OCI-LY3 (cell line): ENCODE results near the gene PLP1.
A peak's percentile ranks its signal among the peaks of the same experiment; 100 is the strongest.

Source experiments
- H2AFZ ChIP-seq: fragments of 200-600, 300-600 bp; shearing (Covaris generic); 2 replicates; pipeline ENCODE4 v1.6.0; 2014; ENCODE audit warnings: antibody characterized with exemption, low read depth, low read length
- H3K27ac ChIP-seq: fragments of 200-600, 300-600 bp; sonication (generic); 2 replicates; pipeline ENCODE4 v1.5.1; 2014; ENCODE audit warnings: mild to moderate bottlenecking, low read length, moderate library complexity, mixed read lengths
- H3K27me3 ChIP-seq: fragments of 200-600, 300-600 bp; sonication (generic); 2 replicates; pipeline ENCODE4 v1.6.1; 2014; ENCODE audit warnings: low read depth, low read length, mixed read lengths
- H3K36me3 ChIP-seq: fragments of 200-600, 300-600 bp; sonication (generic); replicated peaks from 2 replicates; pipeline ENCODE3; 2014; ENCODE audit warnings: low read depth, low read length, mixed read lengths
- H3K4me1 ChIP-seq: fragments of 300-600, 200-600 bp; sonication (generic); 2 replicates; pipeline ENCODE4 v1.6.1; 2014; ENCODE audit warnings: low read length, mixed read lengths
- H3K4me2 ChIP-seq: fragments of 200-600, 300-600 bp; sonication (generic); 2 replicates; pipeline ENCODE4 v1.6.1; 2014; ENCODE audit warnings: low read length, mixed read lengths
- H3K4me3 ChIP-seq: fragments of 300-600, 200-600 bp; sonication (generic); 2 replicates; pipeline ENCODE4 v1.5.1; 2014; ENCODE audit warnings: antibody characterized with exemption, mild to moderate bottlenecking, low read length, moderate library complexity
- H3K79me2 ChIP-seq: fragments of 300-600, 200-600 bp; shearing (Covaris generic); 2 replicates; pipeline ENCODE4 v1.6.1; 2014; ENCODE audit warnings: mild to moderate bottlenecking, low read length, mixed read lengths
- H3K9ac ChIP-seq: fragments of 300-600, 200-600 bp; shearing (Covaris generic); 2 replicates; pipeline ENCODE4 v1.6.0; 2014; ENCODE audit warnings: mild to moderate bottlenecking, low read length, moderate library complexity
- H3K9me3 ChIP-seq: fragments of 200-600, 300-600 bp; shearing (Covaris generic); 2 replicates; pipeline ENCODE4 v1.6.1; 2014; ENCODE audit warnings: low read length, mixed read lengths; ENCODE audit not compliant: insufficient read depth
- H4K20me1 ChIP-seq: fragments of 200-600, 300-600 bp; sonication (generic); 2 replicates; pipeline ENCODE4 v1.6.1; 2016; ENCODE audit warnings: low read length, mixed read lengths; ENCODE audit not compliant: insufficient read depth
- CTCF ChIP-seq: fragments of 200-600, 300-600 bp; sonication (generic); IDR thresholded peaks from 2 replicates; pipeline ENCODE4 v1.5.1; 2014; ENCODE audit warnings: antibody characterized with exemption, low read length, low read depth
- EZH2phosphoT487 ChIP-seq: fragments of 200-600 bp; shearing (Covaris generic); IDR thresholded peaks from 2 replicates; pipeline ENCODE4 v1.6.1; 2018; ENCODE audit warnings: antibody characterized with exemption, mixed run types, low read depth

The PLP1 gene

GRCh38 chrX:103783971-103784370 lies 7.3 kb downstream of the PLP1 start:
- no peak overlapping the region for H3K4me2 ChIP-seq
- H3K9ac ChIP-seq, result no peak overlapping the region
- TF ChIP-seq CTCF, result no peak
- no peak for TF ChIP-seq EZH2phosphoT487
- peaks cover 13% of the 10 kb centered on the region for H3K4me1 ChIP-seq
- no peak overlapping the region for H3K27ac ChIP-seq
- H2AFZ ChIP-seq, result no peak overlapping the region
- H3K4me3 ChIP-seq, result no peak overlapping the region
- H3K36me3 ChIP-seq, result no peaks in the 10 kb centered on the region
- H3K9me3 ChIP-seq, result no peaks in the 10 kb centered on the region
- H4K20me1 ChIP-seq, result no peaks in the 10 kb centered on the region
- H3K27me3 ChIP-seq, result no peaks in the 10 kb centered on the region
- no peaks in the 10 kb centered on the region for H3K79me2 ChIP-seq

GRCh38 chrX:103789004-103789403 lies 12.4 kb downstream of the PLP1 start:
- Histone ChIP-seq H3K4me1 (peaks cover 27% of the 10 kb centered on the region), H4K20me1 (no peaks in the 10 kb centered on the region), H3K27ac (peak overlapping the region; percentile 79), H3K4me2 (peak overlapping the region; percentile 82), H3K9me3 (no peaks in the 10 kb centered on the region), H3K4me3 (peak overlapping the region; percentile 46), H2AFZ (no peak overlapping the region), H3K9ac (no peak overlapping the region), H3K27me3 (no peaks in the 10 kb centered on the region), H3K36me3 (no peaks in the 10 kb centered on the region), H3K79me2 (no peaks in the 10 kb centered on the region)
- TF ChIP-seq EZH2phosphoT487, result no peak
- no peak for TF ChIP-seq CTCF

- Histone ChIP-seq H3K27me3 (no peaks in the 10 kb centered on the region), H3K9me3 (no peaks in the 10 kb centered on the region), H4K20me1 (no peaks in the 10 kb centered on the region), H2AFZ (no peak overlapping the region), H3K4me2 (no peak overlapping the region), H3K4me3 (no peak overlapping the region), H3K4me1 (peaks cover 27% of the 10 kb centered on the region), H3K36me3 (no peaks in the 10 kb centered on the region), H3K27ac (no peak overlapping the region), H3K9ac (no peak overlapping the region), H3K79me2 (no peaks in the 10 kb centered on the region)
- no peak for TF ChIP-seq CTCF
- no peak for TF ChIP-seq EZH2phosphoT487
These were observed 14.6 kb downstream of the PLP1 start for GRCh38 chrX:103791228-103791627.

- Histone ChIP-seq H2AFZ (no peak overlapping the region), H3K27me3 (no peaks in the 10 kb centered on the region), H3K27ac (no peak overlapping the region), H3K9me3 (no peaks in the 10 kb centered on the region), H3K4me1 (peaks cover 27% of the 10 kb centered on the region), H3K36me3 (no peaks in the 10 kb centered on the region), H3K79me2 (no peaks in the 10 kb centered on the region), H3K9ac (no peak overlapping the region), H3K4me2 (no peak overlapping the region), H4K20me1 (no peaks in the 10 kb centered on the region), H3K4me3 (no peak overlapping the region)
- no peak for TF ChIP-seq CTCF
- no peak for TF ChIP-seq EZH2phosphoT487
These were observed 15.3 kb downstream of the PLP1 start for GRCh38 chrX:103791826-103792485.
